NCI-H1694 (cell line): Measurements from ENCODE around the gene KIT.

Experiments used
- DNase-seq: peaks from one replicate; lab custom pipeline; 2025; lab: John Stamatoyannopoulos, UW

The KIT gene

DNA sequence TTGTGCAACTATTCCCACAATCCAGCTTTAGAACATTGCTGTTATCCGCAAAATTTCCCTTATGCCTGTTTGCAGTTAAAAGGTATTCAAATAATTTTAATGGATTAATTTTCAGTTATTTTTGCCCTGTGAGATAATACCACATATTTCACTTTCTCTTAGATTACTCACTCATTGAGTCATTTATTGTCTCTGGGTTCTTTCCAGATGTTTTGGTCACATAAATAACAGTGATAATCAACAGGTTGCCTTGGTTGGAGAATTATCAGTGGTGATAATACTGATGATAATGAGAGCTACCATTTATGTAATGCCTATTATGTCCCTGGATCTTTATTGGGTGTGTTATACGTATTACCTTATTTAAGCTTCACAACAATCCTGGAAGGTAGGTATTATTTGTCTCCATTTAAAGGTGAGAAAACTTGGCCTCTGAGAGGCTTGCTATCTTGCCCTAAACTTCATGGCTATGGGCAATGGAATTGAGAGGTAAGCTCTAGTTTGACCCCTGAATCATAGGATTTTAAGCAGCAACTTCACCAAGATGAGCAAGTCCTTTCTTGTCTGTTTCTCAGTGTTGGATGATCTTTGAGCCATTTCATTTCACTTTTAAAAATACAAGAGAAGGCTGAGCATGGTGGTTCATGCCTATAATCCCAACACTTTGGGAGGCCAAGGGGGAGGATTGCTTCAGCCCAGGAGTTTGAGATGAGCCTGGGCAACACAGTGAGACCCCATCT lies 87.4 kb downstream of the KIT start:
- DNase-seq: no peak

DNA sequence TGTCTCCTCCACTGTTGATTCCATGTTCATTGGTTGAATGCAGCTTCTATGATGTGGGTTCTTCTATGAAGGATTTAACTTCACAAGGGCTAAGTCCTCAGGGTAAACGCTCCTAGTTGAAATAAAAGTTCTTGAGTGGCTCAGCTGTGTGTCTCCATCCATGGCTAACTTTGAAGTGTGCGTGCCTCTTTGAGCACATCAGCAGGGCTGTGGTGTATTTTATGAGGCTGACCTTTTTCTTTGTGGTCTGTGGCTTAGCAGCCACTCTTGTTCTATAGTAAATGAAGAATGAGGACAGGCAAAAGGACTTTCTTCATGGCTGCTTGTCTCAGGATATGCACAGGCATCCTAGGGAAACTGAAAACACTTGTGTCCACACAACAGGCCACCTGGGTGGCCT lies 88.5 kb downstream of the KIT start:
- DNase-seq: no peak

GRCh38 chr4:54750341-54750740 lies 92.6 kb downstream of the KIT start:
- no peak for DNase-seq

- DNase-seq: no peak
Observed at GRCh38 chr4:54754394-54754793, 96.6 kb downstream of the KIT start.

DNA sequence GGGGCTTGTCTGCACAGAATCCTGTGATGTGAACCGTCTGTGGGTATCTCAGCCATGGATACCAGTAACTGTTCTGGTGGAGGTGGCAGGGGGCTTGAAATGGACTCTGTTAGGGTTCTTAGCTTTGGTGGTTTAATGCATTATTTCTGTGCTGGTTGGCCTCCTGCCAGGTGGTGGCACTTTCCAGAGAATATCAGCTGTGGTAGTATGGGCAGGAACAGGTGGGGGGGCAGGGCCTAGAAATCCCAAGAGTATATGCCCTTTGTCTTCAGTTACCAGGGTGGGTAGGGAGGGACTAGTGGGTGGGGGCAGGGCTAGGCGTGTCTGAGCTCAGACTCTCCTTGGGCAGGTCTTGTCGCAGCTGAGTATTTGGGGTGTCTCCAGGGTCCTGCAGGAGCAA lies 106.7 kb downstream of the KIT start:
- no peak for DNase-seq

DNA sequence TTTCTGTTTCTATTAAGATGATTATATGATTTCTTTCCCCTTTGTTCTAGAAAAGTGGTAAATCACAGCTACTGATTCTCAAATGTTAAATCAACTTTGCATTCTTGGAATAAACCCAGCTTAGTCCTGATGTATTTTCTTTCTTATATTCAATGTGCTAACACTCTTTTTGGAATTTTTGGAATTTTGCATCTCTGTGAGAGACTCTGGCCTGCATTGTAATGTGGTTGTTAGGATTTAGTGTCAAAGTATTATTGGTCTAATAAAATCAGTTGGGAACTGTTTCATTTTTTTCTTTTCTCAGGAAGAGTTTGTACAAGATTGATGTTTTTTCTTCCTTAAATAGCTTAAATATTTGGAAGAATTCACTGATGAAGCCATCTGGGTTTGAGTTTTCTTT lies 109.6 kb downstream of the KIT start:
- no peak for DNase-seq

DNA sequence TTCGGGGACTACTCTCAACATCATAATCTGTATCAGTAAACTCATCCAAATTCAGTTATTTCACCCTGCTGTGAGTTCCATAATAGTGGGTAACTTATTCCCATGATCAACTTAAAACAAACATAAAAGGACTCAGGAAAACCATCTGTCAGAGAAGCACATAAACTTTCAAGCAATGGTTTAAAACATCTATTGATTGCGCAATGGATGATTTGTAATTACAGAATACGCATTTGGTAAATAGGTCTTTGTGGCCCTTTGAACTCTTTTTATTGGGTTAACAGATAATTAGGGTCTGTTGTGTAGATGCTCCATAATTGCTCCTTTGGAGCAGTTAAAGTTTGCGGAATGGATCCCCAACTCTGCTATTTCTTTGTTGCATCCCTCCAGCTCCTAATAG lies 115.3 kb downstream of the KIT start:
- no peak for DNase-seq

GRCh38 chr4:54779036-54779435 lies 121.3 kb downstream of the KIT start:
- no peak for DNase-seq

- DNase-seq: no peak
Observed at GRCh38 chr4:54779476-54780148, 121.9 kb downstream of the KIT start.

DNA sequence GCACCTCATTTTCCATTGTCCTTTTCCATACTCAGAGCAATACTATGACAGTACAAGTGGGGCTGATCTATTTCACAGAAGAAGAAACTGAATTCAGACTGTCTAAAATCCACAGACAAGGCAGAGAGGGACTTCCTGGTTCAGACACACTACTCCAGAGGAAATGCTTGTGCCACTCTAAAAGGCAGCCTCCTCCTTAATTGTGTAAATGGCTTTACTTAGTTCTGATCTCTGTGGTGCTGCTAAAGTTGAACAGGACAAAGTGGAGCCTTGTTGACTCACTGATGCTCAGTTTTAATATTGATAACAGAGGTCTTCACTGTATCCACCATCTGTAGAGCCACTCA lies 122.4 kb downstream of the KIT start:
- DNase-seq: no peak

- no peak for DNase-seq
Observed at GRCh38 chr4:54781756-54782155, 124.0 kb downstream of the KIT start.

DNA sequence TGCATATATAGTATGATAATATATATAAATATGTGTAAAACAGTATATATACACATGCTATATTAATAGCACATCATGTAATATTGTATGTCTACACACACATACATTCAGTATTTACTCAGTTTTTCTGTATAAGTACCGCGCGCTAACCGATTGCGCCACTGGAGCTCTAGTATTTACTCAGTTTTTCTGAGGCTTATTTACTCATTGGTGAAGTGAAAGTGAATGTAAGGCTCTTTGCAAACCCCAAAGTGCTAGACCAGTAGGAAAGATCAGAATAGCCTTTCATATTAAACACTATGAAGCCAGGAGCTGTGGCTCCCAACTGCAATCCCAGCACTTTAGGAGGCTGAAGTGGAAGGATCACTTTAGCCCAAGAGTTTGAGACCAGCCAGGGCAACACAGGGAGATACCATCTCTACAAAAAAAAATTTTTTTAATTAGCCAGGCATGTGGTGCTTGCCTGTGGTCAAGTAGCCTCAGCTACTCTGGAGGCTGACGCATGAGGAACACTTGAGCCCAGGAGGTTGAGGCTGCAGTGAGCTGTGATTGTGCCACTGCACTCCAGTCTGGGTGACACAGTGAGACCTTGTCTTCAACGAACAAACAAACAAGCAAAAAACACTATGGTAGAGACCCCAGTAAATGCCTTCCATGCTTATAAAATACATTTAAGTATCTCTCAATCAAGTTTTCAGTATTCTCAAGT lies 125.8 kb downstream of the KIT start:
- DNase-seq: no peak

GRCh38 chr4:54784161-54784671 lies 126.5 kb downstream of the KIT start:
- DNase-seq: no peak
